Measurements from ENCODE around the gene MBOAT2.

MBOAT2 gene

DNA sequence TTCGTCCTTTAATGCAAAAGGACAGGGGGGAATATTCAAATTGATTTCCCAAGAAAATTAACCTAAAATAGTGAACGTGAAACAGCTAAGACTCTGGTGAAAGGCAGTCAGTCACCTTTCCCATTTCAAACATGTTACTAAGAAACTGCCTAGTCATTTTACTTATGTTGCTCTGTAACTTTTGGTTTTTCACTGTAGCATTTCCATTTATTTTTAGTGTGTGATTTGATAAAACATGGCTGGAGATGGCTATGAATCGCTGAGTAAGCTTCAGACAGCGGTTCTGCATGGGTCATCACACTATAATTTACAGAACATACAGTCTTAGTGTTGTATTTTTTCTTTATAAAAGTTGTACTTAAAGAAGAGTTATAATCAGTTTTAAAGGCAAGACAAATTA lies 150.1 kb downstream of the MBOAT2 start:
- no peak for DNase-seq

GRCh38 chr2:8851811-8852560 lies 151.5 kb downstream of the MBOAT2 start:
- DNase-seq, result no peak

DNA sequence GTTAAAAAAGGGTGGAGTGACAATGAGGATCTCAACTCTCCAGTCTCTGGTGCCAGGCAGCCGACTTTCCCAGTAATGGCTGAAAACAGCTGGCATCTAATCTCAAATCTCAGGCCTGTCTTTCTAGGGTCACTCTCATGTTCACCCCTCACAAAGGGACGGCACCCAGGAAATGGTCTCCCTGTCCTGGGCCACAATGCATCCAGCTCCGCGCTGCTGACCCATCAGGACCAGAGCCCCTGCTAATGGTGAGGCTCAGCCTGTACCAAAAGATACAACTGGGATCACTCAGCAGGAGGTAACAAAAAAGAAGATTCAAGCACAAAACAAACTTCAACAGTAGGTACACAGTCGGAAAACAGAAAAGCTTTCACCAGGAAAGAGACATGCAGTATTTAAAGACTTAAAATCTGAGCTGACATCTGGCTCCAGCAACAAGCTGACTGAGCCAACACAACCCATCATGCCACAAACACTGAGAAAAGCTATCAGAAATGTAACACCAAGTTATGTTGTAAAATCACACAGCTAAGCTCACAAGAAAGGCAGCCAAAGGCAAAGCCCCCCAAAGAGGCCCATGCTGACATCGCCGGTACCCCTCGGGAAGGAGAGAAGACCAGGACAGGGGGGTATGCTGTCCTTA lies 152.5 kb downstream of the MBOAT2 start:
- no peak for DNase-seq

DNA sequence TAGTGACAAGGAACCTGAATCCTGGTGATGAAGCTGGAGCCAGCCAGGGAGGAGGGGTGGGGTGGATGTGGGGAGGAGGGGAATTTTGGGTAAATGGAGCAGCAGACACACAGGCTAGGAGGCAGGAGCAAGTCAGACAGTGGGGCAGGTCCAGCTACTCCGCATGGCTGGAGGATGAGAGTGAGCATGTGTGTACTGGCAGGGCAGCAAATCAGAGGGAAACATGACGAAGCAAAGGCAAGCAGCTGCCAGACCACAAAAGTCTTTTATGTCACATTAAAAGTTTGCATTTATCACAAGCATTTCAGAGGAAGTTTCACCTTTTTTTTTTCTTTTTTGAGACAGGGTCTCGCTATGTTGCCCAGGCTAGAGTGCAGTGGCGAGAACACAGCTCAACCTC lies 154.2 kb downstream of the MBOAT2 start:
- no peak for DNase-seq

DNA sequence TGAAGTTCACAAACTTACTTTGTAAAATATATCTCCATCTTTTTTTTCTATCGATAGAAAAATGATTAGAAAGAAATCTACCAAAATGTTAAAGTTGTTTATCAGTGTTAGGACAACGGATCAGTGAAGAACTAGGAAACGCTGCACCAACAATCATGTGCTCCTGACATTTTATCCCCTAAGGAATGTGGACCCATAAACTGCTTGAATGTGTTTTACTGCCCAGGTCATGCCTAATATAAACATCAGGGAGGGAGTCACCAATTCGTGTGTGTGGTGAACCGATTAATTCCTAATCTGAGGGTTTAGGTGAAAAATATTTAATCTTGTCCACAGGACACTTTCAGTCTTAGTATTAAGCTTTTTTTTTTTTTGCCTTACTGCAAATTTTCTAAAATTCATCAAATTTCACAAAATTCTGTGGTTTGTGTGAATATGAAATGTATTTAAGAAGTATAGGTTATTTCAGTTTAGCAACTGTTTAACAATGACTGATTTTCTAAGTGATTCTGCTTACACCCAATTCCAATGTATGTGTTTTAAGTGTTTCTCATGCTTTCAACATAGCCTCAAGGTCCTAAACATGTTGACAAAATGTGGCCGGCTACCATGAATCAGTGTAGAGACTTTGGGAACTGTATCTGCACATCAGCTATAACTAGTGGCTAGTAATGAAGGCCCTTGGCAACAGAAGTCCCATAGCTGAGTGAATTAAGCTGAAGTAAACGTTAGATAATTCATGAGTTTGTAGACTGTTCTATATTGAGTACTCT lies 155.0 kb downstream of the MBOAT2 start:
- DNase-seq, result no peak

GRCh38 chr2:8847400-8847799 lies 156.1 kb downstream of the MBOAT2 start:
- no peak for DNase-seq

- DNase-seq, result no peak
Observed at GRCh38 chr2:8841932-8842331, 161.6 kb downstream of the MBOAT2 start.

DNA sequence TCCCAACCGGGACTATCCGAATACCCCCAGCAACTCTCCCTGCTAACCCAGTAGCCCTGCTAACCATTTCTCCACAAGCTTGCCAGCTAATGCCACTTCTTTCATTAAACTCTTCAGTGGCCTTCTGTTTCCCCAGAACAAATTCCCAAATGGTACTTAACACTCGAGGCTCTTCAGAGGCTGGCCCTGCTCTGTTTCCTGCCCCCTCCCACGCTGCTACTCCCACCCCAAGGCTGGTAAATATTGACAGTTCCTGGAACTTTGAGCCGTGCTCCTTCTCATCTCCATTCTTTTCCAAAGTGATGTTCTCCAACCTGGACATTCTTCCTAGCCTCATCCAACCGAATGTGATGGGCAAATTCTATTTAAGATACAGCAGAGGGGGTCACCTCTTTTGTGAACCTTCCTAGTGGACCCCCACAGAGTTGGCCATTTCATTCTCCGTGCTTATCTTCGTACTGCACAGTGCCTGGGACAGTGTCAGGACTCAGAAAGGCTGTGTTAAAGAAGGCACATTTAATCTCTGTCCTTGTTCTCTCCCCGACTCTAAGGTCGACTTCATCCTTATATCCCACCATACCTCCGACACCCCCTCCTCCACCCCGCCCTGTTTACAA lies 162.9 kb downstream of the MBOAT2 start:
- DNase-seq, result no peak

- DNase-seq, result no peak
Observed at GRCh38 chr2:8839189-8839965, 164.1 kb downstream of the MBOAT2 start.

- no peak for DNase-seq
Observed at GRCh38 chr2:8837795-8838140, 165.7 kb downstream of the MBOAT2 start.

GRCh38 chr2:8836971-8837794 lies 166.3 kb downstream of the MBOAT2 start, which contains the start of gene KIDINS220:
Gene KIDINS220, minus strand, starts transcription at chr2:8837613. Its CDS starts 10,520 bp downstream, at chr2:8827093.
- DNase-seq, result peak; percentile 77

- no peak for DNase-seq
Observed at GRCh38 chr2:8835279-8835678, 168.2 kb downstream of the MBOAT2 start.

- no peak for DNase-seq
Observed at GRCh38 chr2:8833853-8834252, 169.6 kb downstream of the MBOAT2 start.

GRCh38 chr2:8831516-8831915 lies 172.0 kb downstream of the MBOAT2 start:
- no peak for DNase-seq

DNA sequence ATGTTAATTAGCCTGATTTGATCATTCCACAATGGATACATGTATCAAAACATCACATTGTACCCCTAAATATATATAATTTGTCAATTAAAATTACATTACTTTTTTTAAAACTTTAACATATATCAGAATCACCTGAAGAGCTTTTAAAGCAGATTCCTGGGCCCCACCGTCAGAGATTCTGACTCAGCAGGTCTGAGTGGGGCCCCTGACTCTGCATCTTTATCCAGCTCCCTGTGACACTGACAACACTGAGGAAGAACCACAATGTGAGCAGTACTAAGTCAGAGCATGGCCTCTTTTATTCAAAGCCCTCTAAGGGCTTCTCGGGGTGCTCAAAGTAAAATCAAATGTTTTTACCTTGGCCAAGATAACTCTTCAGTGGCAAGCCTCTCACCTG lies 175.8 kb downstream of the MBOAT2 start:
- no peak for DNase-seq

- DNase-seq, result no peak
Observed at GRCh38 chr2:8822218-8822617, 181.3 kb downstream of the MBOAT2 start.

- no peak for DNase-seq
Observed at GRCh38 chr2:8821276-8822217, 181.9 kb downstream of the MBOAT2 start.

DNA sequence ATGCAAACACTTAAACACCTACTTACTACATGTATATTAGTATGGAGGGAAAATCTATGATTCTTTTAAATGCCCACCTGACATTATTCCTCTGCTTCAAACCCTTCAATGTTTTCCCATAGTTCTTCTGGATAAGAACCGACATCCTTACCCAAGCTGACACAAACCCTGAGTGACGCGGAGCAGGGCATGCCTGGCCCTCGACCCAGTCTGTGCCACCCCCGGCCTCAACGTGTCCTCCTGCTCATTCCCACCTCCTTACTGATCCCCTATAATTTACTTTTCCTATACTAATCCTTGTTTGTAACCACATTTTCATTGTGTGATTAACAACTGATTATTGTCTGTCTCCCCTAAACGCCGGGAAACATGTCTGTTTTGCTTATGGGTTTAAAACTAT lies 183.5 kb downstream of the MBOAT2 start:
- no peak for DNase-seq

GRCh38 chr2:8819194-8819593 lies 184.3 kb downstream of the MBOAT2 start:
- no peak for DNase-seq

- no peak for DNase-seq
Observed at GRCh38 chr2:8817221-8817620, 186.3 kb downstream of the MBOAT2 start.

All from activated CD4-positive, alpha-beta T cell treated with anti-CD3 and anti-CD28 coated beads, Interleukin-2, amount 50 U/mL, for 48 hours (primary cell).